ENCODE measurements around the gene QDPR.
"Not testable (repeated sequence)": the region's sequence is repeated elsewhere in the genome, so short reads cannot be mapped to it uniquely, and the experiment has no call there.

Gene QDPR

DNA sequence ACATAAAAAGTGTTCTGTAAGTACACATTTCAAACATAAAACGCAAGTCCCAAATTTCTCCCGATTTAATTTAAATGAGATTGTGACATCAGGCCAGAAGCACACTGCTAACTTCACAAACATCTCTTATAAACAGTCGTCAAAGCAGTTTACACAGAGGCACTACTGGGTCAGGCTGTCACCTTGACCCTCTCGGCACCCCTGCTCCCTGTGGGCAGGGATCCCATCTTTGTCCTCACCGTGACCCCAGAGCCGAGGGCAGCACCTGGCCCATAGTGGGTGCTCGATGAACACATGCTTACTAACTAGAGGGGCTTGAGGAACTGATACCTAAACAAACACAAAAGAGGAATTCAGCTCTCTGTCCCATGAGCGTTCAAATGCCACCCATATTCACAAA lies 22.2 kb downstream of the QDPR start:
- no peak for DNase-seq

DNA sequence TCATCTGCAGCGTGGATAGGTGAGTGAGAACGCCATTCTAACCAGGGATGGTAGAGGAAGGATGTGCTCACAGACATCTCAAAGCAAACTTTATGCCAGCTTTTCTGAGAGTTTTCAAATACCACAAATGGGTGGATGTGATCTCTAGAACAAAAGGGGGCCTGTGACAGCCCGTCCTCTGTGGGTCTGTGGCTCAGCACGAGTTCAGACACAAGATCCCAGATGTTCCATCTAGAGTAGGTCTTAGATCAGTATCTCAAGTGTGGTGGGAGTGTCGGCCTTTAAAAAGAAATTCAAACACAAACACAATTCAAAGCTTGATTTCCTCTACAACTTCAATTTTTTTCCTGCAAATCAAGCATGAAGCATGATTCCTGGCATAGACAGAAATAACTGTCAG lies 22.8 kb downstream of the QDPR start:
- DNase-seq: no peak

GRCh38 chr4:17482716-17483115 lies 29.2 kb downstream of the QDPR start:
- DNase-seq: no peak

GRCh38 chr4:17480955-17481354 lies 30.9 kb downstream of the QDPR start:
- DNase-seq: no peak

- no peak for DNase-seq
Observed at GRCh38 chr4:17480210-17480927, 31.5 kb downstream of the QDPR start.

DNA sequence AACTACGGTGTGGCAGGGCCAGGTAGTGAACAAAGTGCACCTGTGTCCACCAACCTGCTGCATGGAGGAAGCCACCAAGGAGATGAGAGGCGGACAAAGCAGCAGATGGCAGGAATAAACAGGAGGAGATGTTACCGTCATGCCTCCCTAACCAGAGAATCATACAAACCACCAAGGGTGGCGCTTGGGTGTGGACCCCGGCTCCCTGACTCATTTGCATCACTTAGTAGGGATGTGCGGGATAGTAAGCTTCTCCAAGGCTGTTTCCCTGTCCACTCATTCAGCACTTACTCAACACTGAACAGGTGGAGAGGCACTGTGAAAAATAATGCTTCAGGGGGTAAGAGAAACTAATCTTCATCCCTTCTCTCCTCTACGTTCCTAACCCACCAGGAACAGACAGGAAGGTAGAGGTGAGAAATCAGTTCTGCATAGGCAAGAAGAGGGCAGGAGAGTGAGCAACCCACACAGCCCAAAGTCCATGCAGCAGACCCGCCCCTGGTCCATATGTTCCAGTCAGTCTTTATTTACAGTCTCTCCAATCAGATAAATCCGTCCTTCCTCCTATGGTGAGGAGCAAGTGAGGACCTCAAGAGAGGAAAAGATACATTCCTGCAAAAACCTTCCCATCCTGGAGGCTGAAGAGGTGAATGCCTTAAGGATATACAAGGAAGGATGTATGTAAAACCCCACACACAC lies 34.0 kb downstream of the QDPR start:
- DNase-seq: no peak

DNA sequence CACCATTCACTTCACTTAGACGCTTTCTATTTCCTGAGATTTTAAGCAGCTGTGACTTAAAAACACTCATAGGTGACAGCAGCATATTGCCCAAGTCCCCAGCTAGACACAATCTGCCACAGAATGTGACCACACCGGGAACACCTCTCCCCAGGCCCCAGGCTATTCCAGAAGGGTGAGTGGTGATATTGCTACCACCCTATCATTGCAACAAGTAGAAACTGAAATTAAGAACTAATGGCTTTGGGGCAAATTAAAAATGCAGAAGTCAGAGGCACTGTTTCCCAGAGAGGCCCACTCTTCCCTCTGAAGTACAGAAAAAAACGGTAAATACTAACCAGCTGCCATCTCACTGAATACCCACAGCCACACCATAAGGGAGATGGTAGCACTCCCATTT lies 35.0 kb downstream of the QDPR start:
- DNase-seq: peak; percentile 25

GRCh38 chr4:17475481-17475880 lies 36.4 kb downstream of the QDPR start:
- no peak for DNase-seq

DNA sequence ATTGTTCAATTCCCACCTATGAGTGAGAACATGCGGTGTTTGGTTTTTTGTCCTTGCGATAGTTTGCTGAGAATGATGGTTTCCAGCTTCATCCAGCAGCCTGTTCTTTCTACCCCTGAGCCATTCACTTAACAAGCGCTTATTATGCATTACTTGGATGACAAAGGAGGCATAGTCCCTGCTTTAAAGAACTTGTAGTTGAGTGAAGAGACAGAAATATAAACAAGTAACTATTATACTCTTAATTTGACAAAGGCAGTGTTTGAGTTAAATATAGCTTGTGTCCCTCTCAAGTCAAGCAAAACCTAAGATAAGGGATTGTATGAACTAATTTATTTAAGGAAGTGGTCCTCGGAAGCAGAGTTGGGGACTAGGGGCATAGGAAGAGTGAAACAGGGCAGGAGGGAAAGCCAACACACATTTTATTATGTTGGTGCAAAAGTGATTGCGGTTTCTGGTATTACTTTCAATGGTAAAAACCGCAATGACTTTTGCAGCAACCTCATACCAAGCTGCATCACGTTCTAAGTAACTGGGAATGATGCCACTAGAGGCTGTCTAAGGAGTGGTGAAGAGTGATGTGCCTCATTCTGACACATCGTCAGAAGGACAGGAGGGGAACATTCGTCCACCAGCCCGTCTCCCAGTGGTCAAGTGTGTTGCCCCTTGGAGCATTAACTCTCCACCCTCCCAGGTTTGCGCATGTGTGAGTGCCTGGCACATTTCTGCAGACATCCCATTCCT lies 41.8 kb downstream of the QDPR start:
- no peak for DNase-seq

- DNase-seq: peak; percentile 50
Observed at GRCh38 chr4:17468619-17469221, 43.2 kb downstream of the QDPR start.

- DNase-seq: no peak
Observed at GRCh38 chr4:17463606-17464005, 48.3 kb downstream of the QDPR start.

DNA sequence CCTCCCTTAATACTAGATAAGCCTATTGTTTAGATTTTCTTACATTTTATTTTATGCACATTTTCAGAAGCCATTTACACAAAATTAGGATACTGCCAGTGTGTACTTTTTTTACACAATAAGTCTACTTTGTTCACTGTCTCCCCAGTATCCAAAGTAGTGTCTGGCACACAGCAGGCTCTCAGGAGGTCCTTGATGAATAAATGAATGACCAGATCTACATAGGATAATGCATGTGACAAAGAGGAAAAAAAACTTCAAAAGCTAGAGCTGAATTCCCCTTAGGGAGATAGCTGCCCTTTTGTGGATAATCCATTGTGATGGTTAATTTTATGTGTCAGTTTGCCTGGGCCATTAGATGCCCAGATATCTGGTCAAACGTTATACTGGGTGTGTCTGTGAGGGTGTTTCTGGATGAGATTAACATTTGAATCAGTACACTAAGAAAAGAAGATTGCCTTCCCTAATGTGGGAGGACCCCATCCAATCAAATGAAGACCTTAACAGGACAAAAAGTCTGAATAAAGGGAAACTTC lies 61.6 kb downstream of the QDPR start:
- DNase-seq: no peak

GRCh38 chr4:17448689-17449088 lies 63.2 kb downstream of the QDPR start:
- no peak for DNase-seq

DNA sequence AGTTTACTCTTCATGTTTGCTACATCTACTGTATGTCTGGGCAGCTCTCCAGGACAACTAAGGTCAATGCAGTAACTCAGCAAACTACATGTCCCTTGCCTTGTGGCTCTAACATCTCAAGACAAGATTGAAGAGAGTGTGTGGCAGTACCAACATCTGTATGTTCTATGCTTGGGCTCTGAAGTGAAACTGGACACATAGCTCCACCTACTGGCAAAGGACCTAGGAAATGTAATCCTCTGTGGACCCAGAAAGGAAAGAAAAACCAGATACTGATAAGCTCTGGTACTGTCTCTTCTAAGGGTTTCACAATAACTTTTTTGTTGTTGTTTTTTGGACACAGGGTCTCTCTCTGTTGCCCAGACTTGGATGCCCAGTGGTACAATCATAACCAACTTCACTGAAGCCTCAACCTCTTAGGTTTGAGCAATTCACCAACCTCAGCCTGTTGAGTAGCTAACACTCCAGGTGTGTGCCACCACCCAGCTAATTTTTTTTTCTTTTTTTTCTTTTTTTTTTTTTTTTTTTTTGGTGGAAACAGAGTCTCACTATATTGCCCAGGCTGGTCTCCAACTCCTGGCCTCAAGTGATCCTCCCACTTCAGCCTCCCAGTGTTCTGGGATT lies 64.1 kb downstream of the QDPR start:
- DNase-seq: peak; percentile 88

DNA sequence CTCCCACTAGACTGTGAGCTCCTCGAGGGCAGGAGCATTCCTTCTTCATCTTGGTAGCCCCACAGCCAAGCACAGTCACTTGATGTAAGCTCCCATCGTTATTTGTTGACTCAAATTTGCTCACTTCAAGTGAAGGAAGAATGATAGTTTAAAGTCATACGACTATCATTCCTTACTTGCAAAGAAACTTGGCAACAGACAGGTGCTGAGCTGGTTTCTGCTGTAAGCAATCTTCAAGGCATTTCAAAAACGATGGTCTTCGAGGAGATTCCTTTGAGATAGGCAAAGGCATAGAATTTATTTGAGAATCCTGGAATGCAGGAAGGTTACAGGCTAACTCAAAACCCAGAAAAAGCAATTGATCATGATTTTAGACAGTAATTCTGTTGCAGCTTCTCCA lies 64.8 kb downstream of the QDPR start:
- no peak for DNase-seq

GRCh38 chr4:17442477-17442876 lies 69.4 kb downstream of the QDPR start:
- DNase-seq: not testable (repeated sequence)

DNA sequence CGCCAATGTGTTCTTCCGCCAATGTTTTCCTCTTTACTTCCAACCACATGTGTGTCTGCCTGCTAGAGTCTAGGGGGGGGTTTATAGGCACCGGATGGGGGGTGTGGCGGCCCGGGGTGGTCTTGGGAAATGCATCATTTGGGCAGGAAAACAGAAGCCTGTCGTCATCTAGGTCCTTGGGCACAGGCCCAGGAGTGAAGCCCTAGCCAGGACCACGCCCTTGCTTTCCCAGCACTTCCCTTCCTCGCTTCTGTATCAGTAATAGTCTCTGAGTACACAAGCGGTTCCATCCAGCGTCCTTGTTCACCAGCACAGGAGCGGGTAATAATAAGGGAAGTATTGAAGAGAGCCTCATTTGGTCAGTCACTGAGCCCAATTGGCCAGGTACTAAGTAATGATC lies 74.5 kb downstream of the QDPR start:
- no peak for DNase-seq

DNA sequence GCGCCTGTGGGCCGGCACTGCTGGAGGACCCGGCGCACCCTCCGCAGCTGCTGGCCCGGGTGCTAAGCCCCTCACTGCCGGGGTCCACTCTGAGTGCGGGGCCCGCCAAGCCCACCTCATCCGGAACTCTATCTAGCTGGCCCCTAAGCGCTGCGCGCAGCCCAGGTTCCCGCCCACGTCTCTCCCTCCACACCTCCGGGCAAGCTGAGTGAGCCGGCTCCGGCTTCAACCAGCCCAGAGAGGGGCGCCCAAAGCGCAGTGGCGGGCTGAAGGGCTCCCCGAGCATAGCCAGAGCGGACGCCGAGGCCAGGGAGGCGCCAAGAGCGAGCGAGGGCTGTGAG lies 75.2 kb downstream of the QDPR start:
- no peak for DNase-seq

Data from hematopoietic multipotent progenitor cell treated with erythropoietin and hydrocortisone succinate and interleukin-3 and kit ligand, for 6 days (in vitro differentiated cells).